ENCODE data around the gene ELK3.

ELK3 gene

GRCh38 chr12:96208346-96208745 is 14.2 kb downstream of the ELK3 start:
- no peak overlapping the region for H3K4me3 ChIP-seq (ENCODE audit: low read depth, low read length)
- in situ Hi-C loops (cut with HindIII; ENCODE audit: low sequenced_read_pairs) = loop anchor here (25.0 kb wide), 1 partner anchor 146 kb away; no protein-coding TSS in a partner anchor
- no peak for DNase-seq (ENCODE audit: low read depth)
- TF ChIP-seq CTCF (IDR thresholded peaks at IDR 0.05; ENCODE audit: low read depth, low read length, missing control alignments) = no peak

DNA sequence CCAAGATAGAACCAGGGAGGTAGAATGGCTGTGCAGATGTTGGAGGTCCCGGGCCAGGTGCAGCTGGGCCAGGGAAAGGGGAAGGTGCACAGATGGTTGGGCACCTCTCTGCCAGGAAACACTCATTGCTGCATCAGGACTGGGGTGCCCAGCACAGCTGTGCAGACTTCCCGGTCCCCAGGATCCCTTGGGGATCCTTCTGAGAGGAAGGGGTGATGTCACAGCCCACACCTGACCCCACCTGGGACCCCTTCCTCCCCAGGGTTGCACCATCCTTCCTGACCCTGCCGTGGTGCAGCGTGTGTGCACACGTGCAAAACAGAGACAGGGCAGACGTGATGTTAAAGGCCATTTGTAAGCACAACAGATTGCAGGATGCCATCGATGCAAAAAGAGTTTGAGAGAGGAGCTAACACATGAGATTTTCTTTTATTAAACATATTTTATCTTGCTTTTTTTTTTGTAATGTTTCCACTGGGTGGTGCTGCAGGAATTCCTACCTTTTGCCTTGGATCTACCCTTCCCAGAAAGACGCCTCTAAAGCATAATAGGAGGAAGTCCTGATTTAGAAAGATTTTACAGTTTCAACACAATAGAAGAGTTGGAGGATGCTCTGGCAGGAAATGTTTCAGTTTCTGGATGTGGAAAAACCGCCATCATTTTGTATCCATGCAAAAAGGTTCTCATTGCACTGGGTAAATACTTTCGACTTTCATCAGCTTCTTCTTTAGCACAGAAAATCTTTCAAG is 14.8 kb downstream of the ELK3 start:
- peak; percentile 25 for TF ChIP-seq CTCF (IDR thresholded peaks at IDR 0.05; ENCODE audit: low read depth, low read length, missing control alignments)
- in situ Hi-C loops (cut with HindIII; ENCODE audit: low sequenced_read_pairs) = loop anchor here (25.0 kb wide), 1 partner anchor 147 kb away; no protein-coding TSS in a partner anchor
- no peak for DNase-seq (ENCODE audit: low read depth)
- H3K4me3 ChIP-seq (ENCODE audit: low read depth, low read length) = no peak overlapping the region

DNA sequence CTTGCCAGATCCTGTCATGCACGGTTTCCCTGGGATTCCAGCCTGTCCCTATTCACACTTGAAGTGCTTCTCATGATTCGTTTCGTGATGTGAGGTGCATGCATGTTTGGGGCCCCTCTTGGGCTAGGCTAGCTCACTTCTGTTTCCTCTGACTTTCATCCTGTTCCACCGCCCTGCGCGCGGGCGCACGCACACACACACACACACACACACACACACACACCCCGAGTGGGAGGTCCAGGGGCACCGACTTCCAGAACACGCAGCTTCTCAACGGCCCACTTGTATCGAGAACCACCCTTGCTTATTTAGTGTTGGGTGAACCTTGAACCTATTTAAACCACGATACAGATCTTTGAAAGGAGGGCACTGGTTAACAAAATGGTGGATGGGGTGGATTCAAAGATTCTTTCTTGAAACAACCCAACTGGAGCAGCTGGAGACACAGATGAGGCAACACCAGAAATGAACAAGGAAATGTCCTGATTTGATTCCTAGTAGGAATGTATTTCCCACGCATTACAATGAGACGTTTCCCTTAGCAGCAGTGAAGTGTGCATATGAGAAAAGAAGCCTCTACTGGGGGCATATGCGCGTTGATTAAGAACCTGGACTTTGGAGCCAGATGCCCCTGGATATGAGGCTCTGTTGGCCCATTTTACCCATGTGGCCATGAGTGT is 16.3 kb downstream of the ELK3 start:
- in situ Hi-C loops (cut with HindIII; ENCODE audit: low sequenced_read_pairs) = loop anchor here (25.0 kb wide), 1 partner anchor 148 kb away; no protein-coding TSS in a partner anchor
- no peak overlapping the region for H3K4me3 ChIP-seq (ENCODE audit: low read depth, low read length)
- DNase-seq (ENCODE audit: low read depth) = no peak
- no peak for TF ChIP-seq CTCF (IDR thresholded peaks at IDR 0.05; ENCODE audit: low read depth, low read length, missing control alignments)

GRCh38 chr12:96211988-96212387 is 17.8 kb downstream of the ELK3 start:
- no peak overlapping the region for H3K4me3 ChIP-seq (ENCODE audit: low read depth, low read length)
- DNase-seq (ENCODE audit: low read depth) = no peak
- TF ChIP-seq CTCF (IDR thresholded peaks at IDR 0.05; ENCODE audit: low read depth, low read length, missing control alignments) = no peak
- in situ Hi-C loops (cut with HindIII; ENCODE audit: low sequenced_read_pairs) = loop anchor here (25.0 kb wide), 1 partner anchor 150 kb away; no protein-coding TSS in a partner anchor

DNA sequence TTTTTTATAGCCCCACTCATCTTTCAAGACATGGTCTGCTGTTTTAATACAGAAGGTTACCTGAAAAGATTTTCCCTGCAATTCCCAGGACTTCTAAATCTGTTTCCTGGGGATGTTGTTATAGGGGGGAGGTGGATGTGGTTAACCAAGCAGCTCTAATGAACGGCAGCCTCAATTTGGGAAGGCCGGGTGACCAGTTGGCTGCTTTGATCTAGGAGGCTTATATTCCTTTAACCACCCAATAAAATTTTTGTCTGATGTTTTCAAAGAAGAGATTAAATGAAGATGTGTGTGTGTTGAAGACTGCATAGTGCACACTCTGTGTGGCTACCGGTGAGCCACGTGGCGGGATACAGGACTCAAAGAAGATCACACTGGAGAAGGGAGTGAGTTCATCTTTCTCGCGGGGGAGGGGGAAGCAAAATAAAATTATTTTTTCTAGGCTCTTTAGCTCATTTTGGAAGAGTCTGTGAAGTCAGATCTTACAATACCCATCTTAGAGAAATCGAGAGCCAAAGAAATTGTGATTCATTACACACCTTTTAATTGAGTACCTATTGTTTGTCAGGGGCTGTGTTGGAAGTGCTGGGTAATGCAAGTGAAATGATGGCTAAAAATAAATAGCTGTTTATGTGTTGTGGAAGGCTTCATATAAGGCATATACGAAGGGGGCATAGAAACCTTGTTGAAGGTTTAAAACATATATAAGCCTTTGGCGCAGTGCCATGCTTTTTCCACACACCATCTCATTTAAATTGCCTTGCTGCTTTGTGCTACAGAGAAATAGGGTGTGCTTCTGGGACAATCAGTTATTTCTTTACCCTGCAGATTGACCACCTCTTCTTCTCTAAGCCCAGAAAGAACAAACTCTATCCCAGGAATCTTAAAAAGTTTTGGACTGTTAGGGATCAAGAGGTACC is 18.5 kb downstream of the ELK3 start:
- DNase-seq (ENCODE audit: low read depth) = no peak
- no peak for TF ChIP-seq CTCF (IDR thresholded peaks at IDR 0.05; ENCODE audit: low read depth, low read length, missing control alignments)
- H3K4me3 ChIP-seq (ENCODE audit: low read depth, low read length) = no peak overlapping the region
- in situ Hi-C loops (cut with HindIII; ENCODE audit: low sequenced_read_pairs) = loop anchor here (25.0 kb wide), 1 partner anchor 150 kb away; no protein-coding TSS in a partner anchor

- no peak for DNase-seq (ENCODE audit: low read depth)
- TF ChIP-seq CTCF (IDR thresholded peaks at IDR 0.05; ENCODE audit: low read depth, low read length, missing control alignments) = no peak
- no peak overlapping the region for H3K4me3 ChIP-seq (ENCODE audit: low read depth, low read length)
- in situ Hi-C loops (cut with HindIII; ENCODE audit: low sequenced_read_pairs) = loop anchor here (25.0 kb wide), 1 partner anchor 152 kb away; no protein-coding TSS in a partner anchor
These were observed 19.7 kb downstream of the ELK3 start for GRCh38 chr12:96213869-96214268.

Measured in astrocyte of the cerebellum (primary cell).